Measurements from ENCODE around the gene KPTN.
"Not testable (repeated sequence)": the region's sequence is repeated elsewhere in the genome, so short reads cannot be mapped to it uniquely, and the experiment has no call there.

KPTN gene

GRCh38 chr19:47490847-47491246 is 6.8 kb upstream of the KPTN start:
- no peak for DNase-seq

GRCh38 chr19:47490031-47490430 is 6.0 kb upstream of the KPTN start:
- DNase-seq, result no peak

GRCh38 chr19:47489072-47489914 is 5.3 kb upstream of the KPTN start:
- no peak for DNase-seq

GRCh38 chr19:47487551-47488515 is 3.8 kb upstream of the KPTN start:
- DNase-seq, result no peak

- no peak for DNase-seq
These were observed 2.9 kb upstream of the KPTN start for GRCh38 chr19:47486900-47487299.

- not testable (repeated sequence) for DNase-seq
These were observed 2.2 kb upstream of the KPTN start for GRCh38 chr19:47486220-47486619.

GRCh38 chr19:47485210-47485609 is 1.2 kb upstream of the KPTN start:
- peak; percentile 33 for DNase-seq

- DNase-seq, result no peak
These were observed 819 bp downstream of the KPTN start for GRCh38 chr19:47483200-47483599.

GRCh38 chr19:47481460-47482052 is 2.5 kb downstream of the KPTN start:
- no peak for DNase-seq

GRCh38 chr19:47480658-47481057 is 3.4 kb downstream of the KPTN start:
- no peak for DNase-seq

GRCh38 chr19:47479701-47480503 is 4.1 kb downstream of the KPTN start:
- DNase-seq, result no peak

GRCh38 chr19:47476438-47476972 is 7.5 kb downstream of the KPTN start:
- no peak for DNase-seq

GRCh38 chr19:47475465-47475864 is 8.6 kb downstream of the KPTN start:
- DNase-seq, result no peak

GRCh38 chr19:47473336-47473735 is 10.7 kb downstream of the KPTN start:
- no peak for DNase-seq

GRCh38 chr19:47471733-47472457 is 12.1 kb downstream of the KPTN start, which contains the start of gene SLC8A2:
Gene SLC8A2, minus strand, starts transcription at chr19:47471893. Its CDS starts 5,490 bp downstream, at chr19:47466403.
- DNase-seq, result peak; percentile 51

GRCh38 chr19:47471381-47471732 is 12.7 kb downstream of the KPTN start:
- DNase-seq, result no peak

- DNase-seq, result no peak
These were observed 13.4 kb downstream of the KPTN start for GRCh38 chr19:47470447-47471195.

GRCh38 chr19:47469719-47470118 is 14.3 kb downstream of the KPTN start:
- no peak for DNase-seq

- DNase-seq, result no peak
These were observed 14.7 kb downstream of the KPTN start for GRCh38 chr19:47469363-47469700.

GRCh38 chr19:47467914-47468313 is 16.1 kb downstream of the KPTN start:
- DNase-seq, result no peak

GRCh38 chr19:47465957-47466356 is 18.1 kb downstream of the KPTN start:
- DNase-seq, result no peak
